ENCODE results near the gene PRKCZ. TPM values are rescaled to one million over a fixed set of nuclear protein-coding genes. Genes with fewer than 3 reads are reported as not detected.
A peak's percentile ranks its signal among the peaks of the same experiment; 100 is the strongest.

Gene PRKCZ
- polyA plus RNA-seq, 6 donors from 2014 or later = 5.7 to 12.4 (median 9.3) TPM

- Mint-ChIP-seq H3K4me3 (peak overlapping the region in 4 of 8 donors; percentile 6 to 83 (median 71)), H3K36me3 (no peaks in the 10 kb centered on the region), H3K27ac (peak overlapping the region in 2 of 6 donors; percentile 78 to 85), H3K27me3 (no peaks in the 10 kb centered on the region), H3K9me3 (no peaks in the 10 kb centered on the region), H3K4me1 (peaks cover 19 to 52% (median 40%) of the 10 kb centered on the region in 3 donors)
- no peak for DNase-seq
- ATAC-seq (ENCODE audit: low read depth in 2 of 2) = no peak
These were observed 150.2 kb downstream of the PRKCZ start for GRCh38 chr1:2200308-2200943.

DNA sequence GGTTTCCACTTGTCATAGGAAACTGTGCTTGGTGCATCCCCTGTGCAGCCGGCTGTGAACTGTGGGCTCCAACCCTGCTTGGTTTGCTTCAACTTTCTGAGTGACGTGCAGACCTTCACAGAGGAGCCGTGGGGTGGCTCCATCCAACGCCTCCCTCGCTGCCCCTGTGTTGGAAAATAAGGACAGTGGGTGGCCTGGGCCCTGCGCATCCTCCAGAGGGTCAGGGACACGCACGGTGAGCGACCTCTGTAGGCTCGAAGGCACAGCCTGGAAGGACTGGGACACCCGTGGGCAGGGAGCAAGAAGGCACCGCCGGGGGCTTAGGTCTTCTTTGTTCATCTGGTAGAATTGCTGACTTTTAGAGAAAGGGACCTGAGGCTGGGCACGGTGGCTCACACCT, 150.9 kb downstream of the PRKCZ start:
- Mint-ChIP-seq H3K27ac (peak overlapping the region in 5 of 6 donors; percentile 13 to 83 (median 64)), H3K4me1 (peaks cover 19 to 55% (median 40%) of the 10 kb centered on the region in 3 donors), H3K27me3 (no peaks in the 10 kb centered on the region), H3K9me3 (no peaks in the 10 kb centered on the region), H3K36me3 (no peaks in the 10 kb centered on the region), H3K4me3 (peak overlapping the region in 3 of 8 donors; percentile 6 to 21 (median 18))
- no peak for ATAC-seq (ENCODE audit: low read depth in 2 of 2)
- DNase-seq = no peak

GRCh38 chr1:2202008-2202575, 151.9 kb downstream of the PRKCZ start:
- Mint-ChIP-seq H3K4me1 (peaks cover 19 to 59% (median 40%) of the 10 kb centered on the region in 3 donors), H3K4me3 (peak overlapping the region in 6 of 8 donors; percentile 18 to 62 (median 36)), H3K9me3 (no peaks in the 10 kb centered on the region), H3K36me3 (no peaks in the 10 kb centered on the region), H3K27me3 (no peaks in the 10 kb centered on the region), H3K27ac (peak overlapping the region in 3 of 6 donors; percentile 64 to 88 (median 82))
- no peak for ATAC-seq (ENCODE audit: low read depth in 2 of 2)
- no peak for DNase-seq

GRCh38 chr1:2202843-2203601, 152.8 kb downstream of the PRKCZ start:
- peak overlapping the region in 3 of 6 donors; percentile 11 to 67 (median 49) for H3K27ac Mint-ChIP-seq
- H3K9me3 Mint-ChIP-seq = no peaks in the 10 kb centered on the region
- H3K36me3 Mint-ChIP-seq = no peaks in the 10 kb centered on the region
- H3K27me3 Mint-ChIP-seq = no peaks in the 10 kb centered on the region
- H3K4me3 Mint-ChIP-seq = peak overlapping the region in 3 of 8 donors; percentile 12 to 40 (median 35)
- DNase-seq = no peak
- ATAC-seq (ENCODE audit: low read depth in 2 of 2) = no peak
- H3K4me1 Mint-ChIP-seq = peaks cover 19 to 58% (median 40%) of the 10 kb centered on the region in 3 donors

- peak overlapping the region in 5 of 6 donors; percentile 42 to 89 (median 67) for H3K27ac Mint-ChIP-seq
- no peaks in the 10 kb centered on the region for H3K36me3 Mint-ChIP-seq
- no peaks in the 10 kb centered on the region for H3K9me3 Mint-ChIP-seq
These were observed 153.6 kb downstream of the PRKCZ start for GRCh38 chr1:2203671-2204414.

DNA sequence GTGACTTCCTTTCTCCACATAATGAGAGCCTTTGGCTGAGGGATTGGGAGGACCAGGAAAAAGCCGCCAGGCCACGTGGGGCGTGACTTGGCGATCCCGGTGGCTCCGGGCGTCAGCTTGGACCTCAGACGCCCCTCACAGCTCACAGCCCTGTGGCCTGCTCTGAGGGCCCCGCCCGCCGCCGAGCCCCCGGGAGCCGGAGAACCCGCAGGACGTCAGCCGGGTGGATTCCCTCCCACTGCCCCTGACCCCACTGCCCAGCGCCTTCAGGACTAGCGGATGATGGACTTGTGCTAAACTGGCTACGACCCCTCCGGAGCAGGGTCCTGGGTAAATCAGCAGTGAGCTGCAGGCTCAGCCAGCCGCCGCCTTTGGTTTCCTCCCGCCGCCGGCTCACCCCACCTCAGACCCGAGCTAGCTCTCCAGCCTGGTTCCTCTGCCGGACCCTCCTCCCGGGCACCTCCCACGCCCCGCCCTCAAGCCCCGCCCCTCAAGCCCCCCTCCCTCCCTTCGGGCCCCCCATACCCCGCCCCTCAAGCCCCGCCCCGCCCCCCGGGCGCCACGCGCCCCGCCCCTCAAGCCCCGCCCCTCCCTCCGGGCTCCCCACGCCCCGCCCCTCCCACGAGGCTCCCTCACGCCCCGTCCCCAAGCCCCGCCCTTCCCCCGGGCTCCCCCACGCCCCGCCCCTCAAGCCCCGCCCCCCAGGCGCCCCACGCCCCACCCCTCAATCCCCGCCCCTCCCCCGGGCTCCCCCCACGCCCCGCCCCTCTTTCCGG, 154.4 kb downstream of the PRKCZ start:
- Mint-ChIP-seq H3K9me3 (no peaks in the 10 kb centered on the region), H3K36me3 (no peaks in the 10 kb centered on the region), H3K4me1 (peaks cover 15 to 43% (median 27%) of the 10 kb centered on the region in 3 donors), H3K27ac (peak overlapping the region in 3 of 6 donors; percentile 54 to 93 (median 84)), H3K27me3 (no peaks in the 10 kb centered on the region), H3K4me3 (peak overlapping the region; percentile 38 to 89 (median 66))
- DNase-seq (no peak), ATAC-seq (ENCODE audit: low read depth in 2 of 2) (peak; percentile 30 to 56)

More at GRCh38 chr1:2203671-2204414, 153.6 kb downstream of the PRKCZ start:
- DNase-seq = no peak
- no peak for ATAC-seq (ENCODE audit: low read depth in 2 of 2)
- no peaks in the 10 kb centered on the region for H3K27me3 Mint-ChIP-seq
- peak overlapping the region in 3 of 8 donors; percentile 12 to 75 (median 67) for H3K4me3 Mint-ChIP-seq
- H3K4me1 Mint-ChIP-seq = peaks cover 19 to 50% (median 35%) of the 10 kb centered on the region in 3 donors

DNA sequence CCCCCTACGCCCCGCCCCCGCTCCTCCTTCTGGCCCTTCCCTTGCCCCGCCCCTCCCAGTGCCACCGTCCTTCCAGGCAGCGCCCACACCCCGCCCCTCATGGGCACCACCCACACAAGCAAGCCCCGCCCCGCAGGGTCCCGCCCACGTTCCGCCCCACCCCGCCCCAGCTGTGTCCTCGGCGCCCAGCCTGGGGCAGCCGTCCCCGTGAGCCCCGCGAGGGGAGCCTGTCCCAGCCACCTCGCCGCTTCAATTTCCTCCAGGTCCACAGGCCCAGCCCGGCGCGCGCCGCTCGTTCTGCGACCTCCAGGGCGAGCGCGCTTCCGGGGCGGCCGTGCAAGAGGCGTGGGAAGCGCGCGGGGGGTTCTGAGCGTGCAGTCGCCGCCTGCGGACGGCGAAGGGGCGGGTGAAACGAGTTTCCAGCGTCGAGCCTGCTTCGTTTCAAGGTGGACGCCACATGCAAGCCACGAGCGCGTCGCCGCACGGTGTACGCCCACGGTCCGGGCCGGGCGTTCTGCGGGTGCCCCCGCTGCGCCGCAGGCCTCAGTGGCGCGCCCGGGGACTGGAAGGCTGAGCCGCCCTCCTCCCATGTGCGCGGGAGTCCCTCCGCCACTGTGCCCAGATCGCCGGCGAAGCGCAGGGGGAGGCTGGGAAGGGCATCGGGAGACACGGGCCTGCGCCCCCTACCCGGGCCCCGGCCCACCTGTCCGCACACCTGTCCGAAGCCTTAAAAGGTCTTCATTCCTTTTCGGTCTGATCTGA, 155.2 kb downstream of the PRKCZ start:
- H3K27ac Mint-ChIP-seq = peak overlapping the region in 3 of 6 donors; percentile 59 to 89 (median 86)
- H3K27me3 Mint-ChIP-seq = no peaks in the 10 kb centered on the region
- peak overlapping the region; percentile 38 to 85 (median 68) for H3K4me3 Mint-ChIP-seq
- peaks cover 0 to 1% (median 0%) of the 10 kb centered on the region in 7 donors for H3K9me3 Mint-ChIP-seq
- ATAC-seq (ENCODE audit: low read depth in 2 of 2) (peak; percentile 83 to 86), DNase-seq (peak; percentile 92)
- H3K4me1 Mint-ChIP-seq = peaks cover 15 to 35% (median 22%) of the 10 kb centered on the region in 3 donors
- H3K36me3 Mint-ChIP-seq = no peaks in the 10 kb centered on the region

DNA sequence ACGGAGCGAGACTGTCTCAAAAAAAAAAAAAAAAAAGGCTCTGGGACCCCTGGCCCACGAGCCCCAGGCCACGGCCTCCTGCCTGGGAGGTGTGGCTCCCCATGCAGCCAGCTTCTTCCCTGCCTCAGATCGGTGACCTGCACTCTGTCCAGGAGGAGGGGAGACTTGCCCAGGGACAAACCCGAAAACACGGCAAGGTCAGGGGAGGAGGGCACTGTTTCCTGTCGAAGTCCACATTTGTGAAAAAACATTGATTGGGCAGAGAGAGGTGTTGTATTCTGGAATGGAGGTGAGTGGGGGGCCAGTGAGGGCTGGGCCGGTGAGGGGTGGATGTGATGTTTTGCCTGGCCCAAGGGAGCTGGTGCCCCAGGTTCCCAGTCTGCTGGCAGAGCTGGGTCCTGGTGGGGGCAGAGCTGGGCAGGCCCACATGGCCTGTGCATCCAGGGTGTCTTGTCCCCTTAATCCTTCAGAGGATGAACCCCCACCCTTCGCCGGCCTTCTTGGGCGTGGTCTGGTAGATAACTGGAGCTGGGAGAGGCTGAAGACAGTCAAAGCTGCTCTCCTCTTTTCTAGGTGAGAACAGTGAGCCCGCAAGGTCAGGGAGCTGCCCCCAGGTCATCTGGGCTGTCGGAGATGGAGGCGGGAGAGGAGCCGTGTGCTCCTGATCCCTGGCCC, 156.7 kb downstream of the PRKCZ start:
- DNase-seq (no peak), ATAC-seq (ENCODE audit: low read depth in 2 of 2) (no peak)
- Mint-ChIP-seq H3K4me3 (peak overlapping the region in 3 of 8 donors; percentile 12 to 70 (median 26)), H3K27ac (peak overlapping the region in 1 of 6 donors; percentile 29), H3K4me1 (peaks cover 10 to 20% (median 15%) of the 10 kb centered on the region in 3 donors), H3K36me3 (no peaks in the 10 kb centered on the region), H3K9me3 (peaks cover 0 to 1% (median 0%) of the 10 kb centered on the region in 7 donors), H3K27me3 (no peaks in the 10 kb centered on the region)

GRCh38 chr1:2208309-2209239, 158.4 kb downstream of the PRKCZ start:
- ATAC-seq (ENCODE audit: low read depth in 2 of 2) (no peak), DNase-seq (no peak)
- no peaks in the 10 kb centered on the region for H3K36me3 Mint-ChIP-seq
- H3K27me3 Mint-ChIP-seq = no peaks in the 10 kb centered on the region
- H3K4me3 Mint-ChIP-seq = peak overlapping the region in 1 of 8 donors; percentile 37
- peaks cover 0 to 1% (median 0%) of the 10 kb centered on the region in 7 donors for H3K9me3 Mint-ChIP-seq
- H3K4me1 Mint-ChIP-seq = peaks cover 0 to 14% (median 3%) of the 10 kb centered on the region in 3 donors
- peak overlapping the region in 1 of 6 donors; percentile 57 for H3K27ac Mint-ChIP-seq

- ATAC-seq (ENCODE audit: low read depth in 2 of 2) = no peak
- H3K4me3 Mint-ChIP-seq = peak overlapping the region in 1 of 8 donors; percentile 37
These were observed 159.3 kb downstream of the PRKCZ start for GRCh38 chr1:2209400-2210083.

More at GRCh38 chr1:2209400-2210083, 159.3 kb downstream of the PRKCZ start:
- Mint-ChIP-seq H3K27ac (peak overlapping the region in 3 of 6 donors; percentile 57 to 70 (median 57)), H3K27me3 (peaks cover 0 to 5% (median 0%) of the 10 kb centered on the region in 3 donors), H3K9me3 (peaks cover 0 to 1% (median 0%) of the 10 kb centered on the region in 7 donors), H3K4me1 (peaks cover 0 to 10% (median 3%) of the 10 kb centered on the region in 3 donors), H3K36me3 (no peaks in the 10 kb centered on the region)
- no peak for DNase-seq
